AG09319 (cell line): Measurements from ENCODE around the gene PCSK6.

Experiments used
- DNase-seq: peaks from one replicate; pipeline ENCODE4 v3.0.0-alpha.2; 2010; ENCODE audit warnings: low read depth; ENCODE audit errors: extremely low read depth
- TF ChIP-seq, protein P1 (sequence below): IDR thresholded peaks from 2 replicates; pipeline ENCODE4 v1.5.1; 2011; ENCODE audit warnings: low read depth, mild to moderate bottlenecking, inconsistent platforms, low read length, moderate library complexity

Gene PCSK6

DNA sequence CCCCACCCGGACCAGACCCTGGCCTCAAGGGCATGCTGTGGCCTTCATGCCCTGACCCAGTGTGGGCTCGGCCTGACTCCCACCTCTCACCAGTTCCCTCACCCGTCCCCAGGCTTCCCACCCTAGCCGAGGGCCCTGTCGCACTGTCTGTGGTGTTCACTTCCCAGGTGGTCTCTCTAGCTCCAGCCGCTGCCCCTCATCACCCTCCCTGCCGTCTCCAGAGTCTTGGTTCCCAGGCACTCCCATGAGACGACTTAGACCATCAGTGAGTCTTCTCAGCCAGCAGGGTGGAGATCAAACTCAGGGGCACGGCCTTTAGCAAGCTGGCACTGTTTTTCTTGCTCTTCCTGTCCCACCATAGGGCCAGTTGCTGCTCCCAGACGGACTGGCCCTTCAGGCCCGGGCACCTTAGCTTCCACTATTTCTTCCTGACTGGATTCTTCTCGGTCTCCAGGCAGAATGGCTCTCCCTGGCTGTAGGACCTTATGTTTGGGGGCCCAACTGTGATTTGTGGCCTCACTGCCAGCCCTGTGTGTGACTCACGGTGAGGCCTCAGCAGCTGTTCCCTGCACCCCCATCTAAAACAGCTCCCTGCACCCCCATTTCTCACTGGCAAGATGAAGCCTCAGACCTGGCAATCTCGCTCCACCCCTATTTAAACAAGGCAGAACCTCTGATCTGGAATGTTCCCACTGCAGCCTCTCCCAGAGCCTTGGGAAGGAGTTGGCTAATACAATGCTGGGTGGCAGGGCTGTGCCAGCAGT, 9.4 kb upstream of the PCSK6 start:
- DNase-seq, result no peak
- TF ChIP-seq, protein P1, sequence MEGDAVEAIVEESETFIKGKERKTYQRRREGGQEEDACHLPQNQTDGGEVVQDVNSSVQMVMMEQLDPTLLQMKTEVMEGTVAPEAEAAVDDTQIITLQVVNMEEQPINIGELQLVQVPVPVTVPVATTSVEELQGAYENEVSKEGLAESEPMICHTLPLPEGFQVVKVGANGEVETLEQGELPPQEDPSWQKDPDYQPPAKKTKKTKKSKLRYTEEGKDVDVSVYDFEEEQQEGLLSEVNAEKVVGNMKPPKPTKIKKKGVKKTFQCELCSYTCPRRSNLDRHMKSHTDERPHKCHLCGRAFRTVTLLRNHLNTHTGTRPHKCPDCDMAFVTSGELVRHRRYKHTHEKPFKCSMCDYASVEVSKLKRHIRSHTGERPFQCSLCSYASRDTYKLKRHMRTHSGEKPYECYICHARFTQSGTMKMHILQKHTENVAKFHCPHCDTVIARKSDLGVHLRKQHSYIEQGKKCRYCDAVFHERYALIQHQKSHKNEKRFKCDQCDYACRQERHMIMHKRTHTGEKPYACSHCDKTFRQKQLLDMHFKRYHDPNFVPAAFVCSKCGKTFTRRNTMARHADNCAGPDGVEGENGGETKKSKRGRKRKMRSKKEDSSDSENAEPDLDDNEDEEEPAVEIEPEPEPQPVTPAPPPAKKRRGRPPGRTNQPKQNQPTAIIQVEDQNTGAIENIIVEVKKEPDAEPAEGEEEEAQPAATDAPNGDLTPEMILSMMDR, result no peak

DNA sequence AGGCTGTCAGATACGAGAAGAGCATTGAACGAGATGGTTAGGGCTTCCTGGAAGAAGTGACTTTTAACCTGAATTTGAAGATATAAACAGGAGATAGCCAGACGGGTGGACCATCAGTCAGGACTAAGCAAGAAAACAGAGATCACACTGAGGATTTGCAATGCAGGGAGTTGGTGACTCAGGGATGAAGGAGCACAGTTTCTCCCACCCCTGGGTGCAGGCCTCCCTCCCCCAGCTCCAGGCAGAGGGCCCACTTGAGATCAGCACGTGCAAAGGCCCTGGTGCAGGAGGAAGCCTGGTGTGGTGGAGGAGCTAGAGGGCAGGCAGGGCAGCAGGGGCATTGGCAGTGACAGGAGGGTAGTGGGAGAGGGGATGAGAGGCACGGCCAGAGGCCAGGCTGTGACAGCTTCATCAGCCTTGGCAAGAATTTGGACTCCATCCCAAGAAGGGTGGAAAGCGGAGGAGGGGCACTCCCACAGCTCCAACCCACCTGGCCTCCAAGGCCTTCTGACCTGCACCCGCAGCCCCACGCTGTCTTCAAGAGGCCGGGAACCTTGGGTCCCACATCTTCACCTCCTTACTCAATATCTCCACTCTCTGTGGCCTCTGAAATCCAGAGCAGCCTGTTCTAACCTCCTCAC, 8.7 kb upstream of the PCSK6 start:
- DNase-seq, result no peak
- TF ChIP-seq, protein P1, result no peak

DNA sequence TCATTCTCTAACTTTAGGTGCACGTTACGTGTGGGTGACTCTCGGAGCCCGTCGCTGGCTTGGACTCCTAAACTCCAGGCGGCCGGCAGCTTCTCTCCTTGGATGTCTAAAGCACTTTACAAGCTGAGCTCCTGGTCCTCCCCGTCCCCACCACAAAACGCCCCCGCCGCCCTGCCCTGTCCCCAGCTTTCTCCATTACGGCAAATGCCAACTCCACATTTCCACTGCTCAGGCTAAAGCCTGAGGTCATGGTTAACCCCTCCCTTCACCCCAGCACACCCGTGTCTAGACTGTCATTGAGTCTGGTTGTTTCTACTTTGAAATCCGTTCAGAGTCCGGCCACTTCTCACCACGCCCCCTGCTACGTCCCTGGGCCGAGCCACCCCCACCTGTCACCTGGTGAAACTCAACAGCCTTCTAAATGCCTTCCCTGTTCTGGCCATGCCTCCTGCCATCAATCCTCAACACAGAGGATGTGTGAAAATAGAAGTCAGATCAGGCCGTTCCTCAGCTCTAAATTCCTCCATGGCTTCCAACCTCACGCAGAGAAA, 8.1 kb upstream of the PCSK6 start:
- TF ChIP-seq, protein P1, result no peak
- DNase-seq, result no peak

DNA sequence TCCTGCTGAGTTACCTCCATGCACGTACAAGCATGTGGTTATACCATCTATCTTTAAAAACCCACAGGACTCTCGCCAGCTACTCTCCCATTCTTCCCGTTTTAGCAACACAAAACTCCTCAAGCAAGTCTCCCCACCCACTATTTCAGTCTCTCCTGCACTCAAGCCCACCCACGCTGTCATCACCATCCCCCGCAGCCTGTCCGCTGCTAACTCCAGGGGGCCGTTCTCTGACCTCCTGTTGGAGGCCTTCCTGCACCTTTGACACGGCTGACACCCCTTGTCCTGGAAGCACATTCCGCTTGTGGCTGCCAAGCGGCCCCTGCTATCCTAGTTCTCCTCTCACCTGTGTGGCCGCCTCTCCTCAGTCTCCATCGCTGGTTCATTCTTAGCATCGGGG, 7.5 kb upstream of the PCSK6 start:
- TF ChIP-seq, protein P1, result no peak
- DNase-seq, result no peak

DNA sequence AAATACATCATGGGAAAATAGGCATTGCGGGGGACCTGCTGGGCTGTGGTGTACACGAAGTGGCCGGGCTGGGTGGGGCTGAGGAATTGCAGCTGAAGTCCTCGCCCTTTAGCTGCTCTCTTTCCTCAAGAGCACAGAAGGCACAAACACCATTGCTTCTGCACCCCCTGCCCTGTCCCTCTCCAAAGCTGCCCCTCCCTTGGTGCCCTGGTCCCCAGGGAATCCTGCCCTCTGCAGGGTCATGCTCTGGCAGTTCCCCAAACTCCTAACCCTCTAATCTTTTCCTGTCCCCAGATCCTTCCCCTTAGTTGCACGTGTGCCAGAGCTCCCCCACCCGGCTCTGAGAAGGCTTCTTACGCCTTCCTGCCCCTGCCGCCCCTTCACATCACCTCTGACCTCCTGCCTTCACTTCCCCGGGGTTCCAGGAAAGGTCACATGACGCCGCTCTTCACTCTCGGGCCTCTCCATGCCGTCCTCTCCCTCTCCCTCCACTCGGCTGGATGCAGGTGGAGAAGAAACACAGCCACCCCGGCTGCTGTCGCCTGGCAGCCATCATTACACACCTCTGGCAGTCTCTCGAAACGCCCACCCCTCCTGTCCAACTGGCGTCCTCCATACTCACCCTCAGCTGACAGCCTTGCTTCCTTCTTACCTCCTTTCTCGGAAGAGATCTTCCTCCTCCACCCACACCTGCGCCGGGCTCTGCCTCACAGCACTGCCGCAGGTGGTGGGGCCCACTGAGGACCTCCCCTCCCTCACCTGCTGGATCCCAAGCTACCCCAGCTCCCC, 6.9 kb upstream of the PCSK6 start:
- TF ChIP-seq, protein P1, result no peak
- DNase-seq, result no peak

DNA sequence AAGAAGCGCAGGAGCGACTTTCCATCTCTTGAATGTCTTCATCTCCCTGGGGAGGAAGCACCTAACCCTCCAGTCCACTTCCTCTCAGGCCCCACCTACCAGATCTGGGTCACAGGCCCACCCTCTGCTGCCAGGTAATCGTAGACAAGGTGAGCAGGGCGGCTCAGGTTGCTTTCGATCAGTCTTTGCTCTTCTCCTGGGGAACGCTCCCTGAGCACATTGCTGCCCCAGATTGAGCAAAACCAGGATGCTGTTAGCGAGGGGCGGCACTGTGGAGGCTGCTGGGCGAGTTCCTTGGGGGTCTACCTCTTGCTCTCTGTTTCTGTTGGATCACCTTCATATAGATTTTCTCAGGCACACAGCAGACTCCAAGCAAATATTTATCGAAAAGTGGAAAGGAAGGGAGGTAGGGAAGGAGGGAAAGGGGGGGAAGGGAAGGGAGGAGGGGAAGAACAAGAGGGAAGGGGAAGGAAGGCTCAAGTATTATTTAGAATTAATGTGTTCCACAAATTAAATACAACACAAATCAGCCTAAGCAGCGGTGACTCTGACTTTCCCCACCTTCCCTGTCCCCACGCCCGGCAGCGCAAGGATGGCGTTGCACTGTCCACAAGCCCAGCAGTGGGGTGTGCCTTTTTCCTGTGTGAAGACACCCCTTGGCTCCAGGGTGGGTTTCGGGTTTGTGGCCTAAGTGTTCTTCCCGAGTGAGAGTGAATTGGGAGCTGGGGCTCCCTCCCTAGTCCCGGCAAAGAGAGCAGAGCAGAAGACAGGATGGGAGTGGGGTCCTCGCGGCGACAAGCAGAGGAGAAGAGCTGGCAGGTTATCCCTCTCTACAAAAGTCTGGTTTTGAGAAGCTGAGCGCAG, 6.1 kb upstream of the PCSK6 start:
- no peak for DNase-seq
- TF ChIP-seq, protein P1, result no peak
